Right kidney (tissue), 1 donor: ENCODE measurements around the gene NRG2.

Experiments
- DNase-seq: peaks from one replicate; pipeline ENCODE4 v3.0.0-alpha.2; 2016

NRG2 gene

DNA sequence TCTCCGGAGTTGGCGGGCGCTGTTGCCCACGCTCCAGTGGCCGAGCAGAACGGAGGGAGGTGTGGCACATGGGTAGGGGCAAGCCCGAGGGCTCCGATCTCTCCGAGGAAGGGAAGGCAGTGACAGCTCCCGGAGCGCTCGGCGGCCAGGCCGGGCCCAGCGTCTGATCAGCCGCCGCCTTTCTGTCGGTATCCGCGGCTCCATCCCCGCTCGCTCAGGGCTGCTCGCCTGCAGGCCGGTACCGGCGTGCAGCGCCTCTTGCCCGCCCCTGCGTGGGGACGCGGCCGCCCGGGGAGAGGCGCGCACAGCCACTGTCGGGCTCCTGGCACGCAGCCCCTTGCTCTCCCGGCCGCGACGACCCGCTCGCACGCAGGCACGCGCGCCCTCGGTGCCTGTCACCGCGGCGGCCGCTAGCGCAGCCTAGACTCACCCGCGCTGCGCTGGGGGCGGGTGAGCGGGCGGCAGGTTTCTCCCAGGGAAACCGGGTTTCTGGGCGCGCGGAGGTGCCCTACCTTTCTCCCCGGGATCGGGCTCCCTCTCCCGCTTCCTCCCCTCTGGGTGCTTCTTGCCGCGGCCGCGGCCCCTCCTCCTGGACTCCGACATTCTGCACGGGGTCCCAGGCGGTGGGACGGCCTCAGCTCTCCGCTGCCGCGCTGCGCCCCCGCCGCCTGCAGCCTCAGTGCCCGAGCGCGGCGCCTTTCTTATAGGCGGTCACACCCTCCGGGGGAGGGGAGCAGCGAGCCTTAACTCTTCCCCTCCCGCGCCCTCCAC lies 139.1 kb downstream of the NRG2 start:
- DNase-seq, result peak; percentile 82

DNA sequence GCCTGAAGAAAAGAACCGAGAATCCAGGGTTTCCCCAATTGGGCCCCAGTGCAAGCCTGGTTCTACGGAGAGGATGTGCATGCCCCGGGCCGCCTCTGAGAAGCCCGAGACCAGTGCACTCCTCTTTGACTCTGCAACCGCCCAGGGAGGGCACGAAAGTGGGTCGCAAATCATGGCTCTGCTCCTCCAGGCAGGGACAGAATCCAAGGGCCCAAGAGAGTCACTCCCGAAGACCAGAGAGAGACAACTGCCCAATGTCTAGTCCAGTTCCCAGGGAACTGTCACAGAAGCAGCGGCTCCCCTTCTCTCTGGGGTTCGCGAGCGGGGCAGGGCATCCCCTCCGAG lies 139.7 kb downstream of the NRG2 start:
- no peak for DNase-seq

DNA sequence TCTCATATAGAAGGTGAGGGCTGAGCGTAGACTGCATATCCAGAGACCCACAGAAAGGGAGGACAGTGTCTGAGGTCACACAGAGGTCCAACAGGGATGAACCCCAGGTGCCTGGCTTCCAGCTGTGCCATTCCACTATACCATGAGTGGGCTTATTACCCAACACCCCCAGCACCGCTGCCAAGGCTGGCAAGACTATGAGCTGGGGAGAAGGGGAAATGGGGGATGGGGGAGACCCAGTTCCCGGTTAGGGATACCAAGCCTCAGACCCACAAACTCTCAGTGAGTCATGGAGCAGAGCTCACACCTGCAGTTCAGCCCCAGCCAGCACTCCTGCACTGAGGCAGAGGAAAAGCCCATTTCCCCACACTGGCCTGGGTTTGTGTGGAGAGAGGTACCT lies 141.1 kb downstream of the NRG2 start:
- no peak for DNase-seq

DNA sequence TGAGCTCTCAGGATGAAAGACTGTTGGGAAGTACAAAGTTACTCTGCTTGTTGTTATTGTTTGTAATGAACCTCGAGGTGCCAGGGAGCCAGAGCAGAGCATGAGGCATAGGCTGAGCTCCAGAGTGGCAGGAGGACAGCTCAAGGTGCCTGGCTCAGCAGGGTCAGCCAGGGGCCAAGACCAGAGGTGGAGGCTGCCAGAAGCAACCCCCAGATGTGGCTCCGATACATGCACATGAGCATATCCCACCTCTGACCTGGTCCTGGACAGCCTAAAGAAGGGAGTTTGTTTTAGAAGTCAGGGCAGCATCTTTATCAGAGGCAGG lies 141.9 kb downstream of the NRG2 start:
- no peak for DNase-seq

DNA sequence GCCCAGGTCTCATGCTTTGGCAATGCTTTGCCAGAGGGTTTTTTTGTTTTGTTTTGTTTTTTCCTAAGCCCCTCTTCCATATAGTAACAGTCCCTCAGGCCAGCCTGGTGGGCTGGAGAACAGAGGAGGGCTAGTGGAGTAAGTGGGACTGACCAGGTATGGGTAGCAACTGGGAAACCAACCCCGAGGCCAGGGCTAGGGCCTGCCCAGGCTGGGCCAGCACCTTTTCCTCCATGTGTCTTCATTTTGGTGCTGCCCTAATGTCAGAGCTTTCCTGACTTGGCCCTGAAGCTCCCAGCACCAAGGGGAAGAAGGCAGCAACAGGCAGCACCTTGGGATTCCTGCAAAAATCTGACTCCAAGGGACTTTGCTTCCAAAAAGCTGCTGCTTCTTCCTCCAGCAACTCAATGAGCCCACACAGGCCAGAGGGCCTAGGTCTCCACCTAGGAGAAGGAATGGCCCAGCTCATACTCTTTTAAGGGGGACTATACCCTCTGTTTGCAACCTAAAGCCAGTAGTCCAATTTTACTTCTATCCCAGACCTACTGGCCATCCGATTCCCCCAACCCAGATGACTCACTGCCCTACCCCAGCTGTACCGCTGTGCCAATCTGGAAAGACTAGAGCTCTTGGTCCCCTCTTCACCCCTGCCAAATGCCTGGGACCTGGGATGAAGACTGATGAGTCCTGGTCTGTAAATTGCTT lies 142.4 kb downstream of the NRG2 start:
- no peak for DNase-seq

DNA sequence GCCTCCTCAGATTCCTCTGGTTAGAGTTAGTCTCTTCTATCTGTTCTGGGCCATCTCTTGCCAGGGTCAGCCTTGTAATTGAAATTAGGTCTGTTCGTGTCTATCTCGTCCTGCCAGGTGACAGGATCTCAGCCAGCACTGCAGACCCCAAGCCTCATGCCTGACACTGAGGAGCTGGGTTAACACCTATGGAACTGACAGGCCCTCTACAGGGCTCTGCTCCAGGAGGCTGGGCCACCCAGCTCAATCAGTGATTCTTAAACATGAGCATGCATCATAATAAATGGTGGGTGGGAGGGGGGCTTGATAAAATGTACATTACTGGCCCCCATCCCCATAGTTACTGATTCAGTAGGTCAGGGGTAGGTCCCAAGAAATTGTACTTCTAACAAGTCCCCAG lies 144.1 kb downstream of the NRG2 start:
- DNase-seq, result no peak

DNA sequence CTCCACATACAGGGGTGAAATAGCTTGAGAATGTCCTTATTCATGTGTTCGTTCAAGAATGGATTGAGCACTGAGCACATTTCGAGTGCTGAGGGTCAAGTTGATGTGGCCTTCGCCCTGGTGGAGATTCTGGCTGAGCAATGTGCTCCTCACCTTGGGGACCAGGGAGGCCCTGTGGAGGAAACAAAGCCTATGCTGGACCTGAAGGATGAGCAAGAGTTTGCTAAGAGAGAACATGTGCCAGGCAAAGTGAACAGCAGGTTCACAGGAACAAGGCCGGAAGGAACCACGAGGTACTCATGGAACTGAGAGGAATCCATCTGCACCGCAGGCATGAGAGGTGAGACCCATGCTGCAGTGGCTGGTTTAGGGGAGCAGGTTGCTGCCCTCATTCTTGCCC lies 145.1 kb downstream of the NRG2 start:
- DNase-seq, result no peak

DNA sequence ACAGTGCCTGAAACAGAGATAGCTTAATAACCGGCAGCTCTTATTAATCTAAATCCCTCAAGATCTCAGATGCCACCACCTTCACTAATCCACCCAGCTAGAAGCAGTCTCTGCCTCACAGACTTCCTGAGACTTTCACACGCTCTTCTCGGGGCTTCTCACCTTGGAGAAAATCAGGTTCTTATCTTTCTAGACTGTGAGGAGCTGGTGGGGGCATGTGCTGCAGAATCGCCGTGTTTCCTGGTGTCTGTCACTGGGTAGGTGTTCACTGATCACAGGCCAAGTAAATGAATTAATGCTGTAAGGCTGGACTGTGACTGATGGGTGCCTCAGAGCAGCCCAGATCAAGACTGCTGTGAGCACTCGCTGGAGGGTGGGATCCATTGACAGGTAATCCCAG lies 145.8 kb downstream of the NRG2 start:
- no peak for DNase-seq

DNA sequence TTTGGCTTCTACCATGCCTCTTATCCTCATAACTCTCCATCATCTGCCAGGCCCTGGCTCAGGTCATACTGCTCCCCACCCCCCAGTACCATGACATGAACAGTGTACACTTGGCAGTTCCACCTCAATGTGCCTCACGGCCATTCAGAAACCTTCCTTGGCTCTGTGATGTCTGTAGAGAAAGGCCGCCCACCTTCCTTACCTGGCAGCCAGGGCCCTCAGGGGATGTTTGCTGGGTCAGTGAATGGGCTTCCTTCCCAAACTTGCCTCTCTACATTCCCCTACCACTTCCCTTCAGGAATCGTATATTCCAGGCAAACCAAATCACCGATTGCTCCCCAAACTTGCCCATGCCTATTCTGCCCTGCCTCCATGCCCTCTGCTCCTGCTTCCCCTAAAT lies 146.4 kb downstream of the NRG2 start:
- no peak for DNase-seq

DNA sequence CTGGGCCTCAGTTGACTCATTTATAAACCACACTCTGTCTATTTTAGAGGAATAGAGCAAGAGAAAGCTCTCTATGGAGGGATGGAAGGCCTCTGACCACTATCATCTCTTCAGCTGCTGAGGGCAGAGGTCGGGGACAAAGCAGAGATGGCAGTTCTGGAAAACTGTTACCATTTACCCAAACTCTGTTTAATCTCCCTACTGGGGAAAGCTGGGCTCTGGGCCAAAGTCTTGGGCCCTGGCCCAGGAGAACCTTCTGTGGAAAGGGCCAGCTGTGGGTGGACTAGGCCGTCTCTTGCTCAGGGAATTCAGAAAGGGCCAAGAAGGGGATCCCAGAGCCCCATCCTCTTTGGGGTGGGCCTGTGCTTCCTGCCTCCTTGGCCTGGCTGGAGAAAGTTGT lies 147.5 kb downstream of the NRG2 start:
- DNase-seq, result no peak

DNA sequence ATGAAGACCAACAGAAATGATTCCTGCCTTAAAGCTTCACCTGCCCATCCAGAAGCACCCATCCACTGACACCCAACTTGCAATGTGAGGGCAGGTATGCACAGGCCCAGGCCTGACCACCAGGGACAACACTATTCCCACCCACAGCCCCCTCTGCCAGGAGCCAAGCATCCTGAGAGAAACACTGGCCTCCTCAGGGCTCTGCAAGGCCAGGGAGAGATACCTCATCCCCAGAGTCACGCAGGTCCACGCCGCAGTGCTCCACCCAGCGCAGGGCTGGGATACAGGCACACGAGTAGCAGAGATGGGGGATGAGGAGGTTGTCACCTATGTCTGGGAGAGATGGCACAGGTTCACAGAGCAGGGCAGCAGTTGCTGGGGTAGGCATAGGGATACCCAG lies 148.1 kb downstream of the NRG2 start:
- DNase-seq, result no peak

DNA sequence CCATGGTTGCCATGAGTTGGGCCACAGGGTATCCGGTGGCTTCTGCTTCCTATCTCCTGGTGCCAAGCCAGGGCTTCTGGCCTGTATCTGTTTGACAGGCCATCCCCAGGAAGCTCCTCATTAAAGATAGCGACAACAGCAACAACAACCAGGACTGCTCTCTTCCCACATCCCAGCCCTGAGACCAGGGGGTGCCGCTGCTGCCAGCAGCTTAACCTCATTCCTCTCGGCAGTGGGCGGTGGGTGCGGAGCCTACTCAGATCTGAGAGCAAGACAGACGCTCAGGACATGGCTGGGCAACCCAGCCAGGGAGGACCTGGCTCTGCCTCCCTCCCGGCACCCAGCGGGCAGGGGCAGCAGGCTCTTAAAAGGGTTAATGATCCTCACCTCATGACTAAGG lies 149.2 kb downstream of the NRG2 start:
- no peak for DNase-seq

DNA sequence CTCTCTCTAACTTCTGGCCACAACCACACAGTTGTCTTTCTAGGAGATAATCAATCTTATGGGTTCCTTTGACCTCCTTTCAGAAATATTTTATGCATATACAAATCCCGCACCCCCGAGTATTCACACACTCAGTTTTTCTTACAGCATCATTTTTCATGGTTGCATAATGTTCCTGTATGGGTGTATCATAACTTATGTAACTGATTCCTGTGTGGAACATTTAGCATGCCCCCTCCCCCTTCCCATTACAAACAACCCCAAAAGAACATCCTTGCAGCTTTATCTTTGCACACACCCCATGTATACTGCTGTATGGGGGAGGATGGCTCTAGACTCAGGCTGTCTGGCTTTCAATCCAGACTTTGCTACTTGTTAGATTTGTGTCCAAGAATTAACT lies 153.7 kb downstream of the NRG2 start:
- no peak for DNase-seq

DNA sequence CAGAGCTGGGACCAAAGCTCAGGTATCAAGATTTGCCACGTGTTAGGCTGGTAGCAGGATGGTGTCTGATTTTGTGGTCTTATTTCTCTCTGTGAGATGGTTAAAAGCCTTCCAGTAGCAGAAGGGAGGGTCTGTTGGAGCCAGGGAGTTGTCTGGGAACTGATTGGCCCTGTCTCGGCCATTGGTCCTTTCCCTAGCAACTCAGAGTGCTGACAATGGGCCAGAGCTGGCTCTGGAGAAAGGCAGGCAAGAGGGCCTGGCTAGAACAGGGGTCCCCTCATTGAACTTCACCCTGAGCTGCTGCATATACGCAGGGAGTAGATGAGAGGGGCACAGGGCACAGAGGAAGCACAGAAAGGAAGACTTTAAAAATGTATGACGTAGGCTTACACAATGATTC lies 154.7 kb downstream of the NRG2 start:
- no peak for DNase-seq

DNA sequence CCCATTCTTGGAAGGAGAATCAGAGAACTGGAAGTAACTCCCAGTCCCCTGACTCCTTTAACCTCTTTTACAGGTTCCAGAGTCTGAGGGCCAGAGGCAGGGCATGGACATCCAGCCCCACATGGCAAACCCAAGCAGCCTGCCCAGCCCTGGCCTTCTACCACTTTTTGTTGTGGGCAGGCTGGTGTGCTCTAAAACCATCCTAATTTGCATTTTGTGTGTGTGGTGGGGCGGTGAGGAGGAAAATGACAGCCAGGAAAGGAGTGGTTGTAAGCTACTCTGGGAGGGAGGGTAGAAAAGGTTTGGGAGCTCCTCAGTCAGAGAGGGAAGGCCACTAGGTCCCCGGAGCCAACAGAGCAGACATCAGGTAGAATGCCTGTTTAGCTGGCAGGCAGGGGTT lies 156.9 kb downstream of the NRG2 start:
- no peak for DNase-seq

DNA sequence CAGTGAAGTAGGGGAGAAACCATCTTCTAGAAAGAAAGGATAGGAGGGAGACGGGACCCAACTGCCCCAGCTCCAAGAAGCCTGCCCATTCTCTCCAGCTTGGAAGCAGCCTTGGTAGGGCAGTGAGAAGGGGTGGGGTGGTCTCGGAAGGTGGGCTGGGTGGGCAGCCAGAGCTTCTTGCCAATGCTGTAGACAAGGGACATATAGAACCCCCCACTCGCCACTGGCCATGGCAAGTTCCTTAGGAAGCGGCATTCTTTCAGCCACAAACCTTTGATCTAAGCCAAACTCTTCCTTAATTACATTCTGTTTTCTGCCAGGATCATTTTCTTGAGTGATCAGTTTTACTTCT lies 157.3 kb downstream of the NRG2 start:
- DNase-seq, result no peak

DNA sequence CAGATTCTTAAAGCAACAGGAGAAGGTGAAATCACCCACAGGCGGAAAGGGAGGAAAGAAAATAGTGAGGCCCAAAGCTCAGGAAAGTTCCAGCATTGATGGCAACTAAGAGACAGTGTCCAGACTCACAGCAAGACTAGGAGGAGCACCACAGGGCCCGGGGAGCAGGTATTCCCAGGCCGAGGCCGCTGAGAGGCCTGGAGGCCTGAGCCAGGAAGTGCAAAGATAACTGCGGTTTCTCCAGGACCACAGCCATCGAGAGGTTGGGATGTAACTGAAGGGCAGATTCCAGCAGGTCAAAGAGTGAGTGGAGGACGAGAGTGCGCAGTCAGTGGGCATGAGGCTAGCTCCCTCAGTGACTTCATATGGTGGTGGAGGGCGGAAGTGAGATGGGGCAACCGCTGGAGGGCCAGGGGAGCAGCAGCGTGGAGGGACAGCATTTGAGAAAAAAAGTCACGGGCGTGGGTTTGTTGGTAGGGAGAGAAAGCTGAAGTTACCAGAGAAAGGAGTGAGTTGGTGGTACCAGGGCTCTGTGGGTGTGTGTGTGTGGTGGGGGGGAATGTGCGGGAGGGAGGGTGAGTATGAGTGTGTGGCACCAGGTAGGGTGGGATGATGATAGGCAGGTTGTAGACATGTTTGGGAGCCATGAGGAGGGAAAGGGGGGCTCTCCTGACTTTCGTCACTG lies 157.8 kb downstream of the NRG2 start:
- DNase-seq, result no peak

DNA sequence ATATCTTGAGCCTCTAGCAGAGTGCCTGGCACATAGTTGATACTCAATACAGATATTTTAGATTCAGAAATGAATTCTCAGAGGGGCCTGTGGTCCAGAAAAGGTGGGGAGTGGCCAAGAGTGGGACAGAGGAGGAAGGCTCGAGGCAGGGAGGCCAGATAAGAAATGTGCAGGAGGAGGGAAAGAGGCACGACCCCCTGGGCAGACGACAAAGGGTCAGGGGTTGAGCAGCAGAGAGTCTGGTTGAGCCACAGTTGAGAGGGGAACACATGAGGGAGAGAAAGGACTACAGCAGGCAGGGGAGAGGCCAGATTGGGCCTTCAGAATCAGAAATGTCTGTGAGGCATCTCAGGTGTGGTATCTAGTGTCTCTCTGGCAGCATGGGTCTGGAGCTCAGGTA lies 158.4 kb downstream of the NRG2 start:
- no peak for DNase-seq

DNA sequence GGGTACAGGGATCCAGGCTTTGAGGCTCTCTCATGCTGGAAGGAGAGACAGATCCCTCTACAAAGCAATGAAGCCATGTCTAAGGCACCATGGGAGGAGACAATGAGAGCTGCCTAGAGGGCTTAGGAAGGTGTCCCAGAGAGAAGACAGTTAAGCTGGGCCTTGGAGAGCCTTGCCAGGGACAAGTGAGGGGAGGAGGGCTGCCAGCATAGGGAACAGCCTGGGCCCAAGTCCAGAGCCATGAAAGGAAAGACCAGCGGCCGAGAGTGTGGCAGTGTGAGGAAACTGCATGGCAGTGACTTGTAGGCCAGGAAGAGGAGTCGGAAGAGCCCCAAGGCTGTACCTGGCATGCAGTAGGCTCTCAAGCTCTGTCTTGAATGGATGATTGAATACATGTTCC lies 159.0 kb downstream of the NRG2 start:
- no peak for DNase-seq

DNA sequence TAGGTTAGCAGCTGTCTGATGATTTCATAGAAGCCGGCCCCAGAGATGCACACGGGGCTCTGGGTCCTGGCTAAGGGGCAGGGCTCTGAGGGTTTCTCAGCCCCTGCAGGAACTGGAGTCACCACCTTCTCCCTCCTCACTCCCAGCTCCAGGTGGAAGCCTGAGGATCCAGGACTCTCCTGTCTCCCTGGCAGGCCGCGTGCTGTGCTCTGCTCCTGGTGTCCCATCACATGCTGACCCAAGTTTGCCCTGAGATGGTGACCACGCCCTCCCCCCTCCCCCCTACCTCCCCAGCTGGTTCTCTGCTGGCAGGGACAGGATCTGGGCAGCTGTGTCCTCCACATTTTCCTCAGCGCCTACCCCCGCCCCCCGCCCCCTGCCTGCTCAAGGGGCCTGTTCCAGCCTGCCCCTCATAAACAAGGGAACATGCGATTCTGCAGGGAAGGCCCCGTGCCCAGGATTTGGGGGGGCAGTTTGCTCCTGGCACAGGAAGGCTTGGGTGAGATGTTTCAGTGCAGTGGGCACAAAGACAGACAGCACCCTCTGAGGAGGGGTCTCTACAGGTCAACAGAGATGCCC lies 160.0 kb downstream of the NRG2 start:
- DNase-seq, result no peak

DNA sequence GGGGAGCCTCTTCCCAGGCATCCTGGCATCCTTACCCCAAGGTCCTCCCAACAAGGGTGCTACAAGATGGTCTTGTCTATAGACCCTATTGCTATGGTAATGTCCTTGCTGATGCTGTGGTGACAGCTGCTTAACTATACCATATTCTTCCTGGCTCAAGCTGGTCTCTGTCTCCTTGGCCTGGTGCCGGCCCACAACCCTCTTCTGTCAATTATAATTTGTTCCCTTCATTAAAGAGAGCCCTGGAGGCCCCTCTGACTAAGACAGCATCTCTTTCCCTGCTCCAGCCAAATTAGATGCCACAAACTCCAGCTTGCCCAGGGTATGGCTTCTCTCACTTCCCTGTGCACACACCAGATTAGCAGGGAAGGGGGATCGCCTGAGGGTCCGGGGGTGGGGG lies 160.8 kb downstream of the NRG2 start:
- no peak for DNase-seq

DNA sequence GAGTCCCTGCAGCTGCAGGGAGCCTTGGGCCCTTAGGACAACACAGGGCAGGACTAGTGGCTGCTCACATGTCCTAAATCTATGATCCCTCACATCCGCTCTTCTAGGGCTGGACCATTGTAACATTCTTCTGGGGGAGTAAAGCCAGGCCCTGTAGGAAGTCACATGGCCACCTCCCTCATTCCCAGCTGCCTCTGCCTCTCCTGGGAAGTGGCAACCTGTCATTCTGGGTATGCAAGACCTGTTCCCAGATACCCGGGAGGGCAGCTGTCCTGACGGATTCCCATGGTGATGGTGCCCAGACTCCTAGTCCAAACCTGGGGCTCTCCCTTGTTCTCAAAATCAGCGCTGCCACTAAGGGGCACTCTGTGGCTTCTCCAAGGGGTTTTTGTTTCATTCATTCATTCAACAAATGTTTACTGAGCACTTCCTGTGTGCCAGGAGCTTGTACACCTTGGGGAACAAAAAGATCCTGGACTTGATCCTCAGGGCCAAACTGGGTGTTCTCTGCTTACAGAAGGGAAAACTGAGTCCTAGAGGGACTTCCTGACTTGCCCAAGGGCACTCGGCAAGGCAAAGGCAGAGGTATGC lies 161.9 kb downstream of the NRG2 start:
- no peak for DNase-seq

DNA sequence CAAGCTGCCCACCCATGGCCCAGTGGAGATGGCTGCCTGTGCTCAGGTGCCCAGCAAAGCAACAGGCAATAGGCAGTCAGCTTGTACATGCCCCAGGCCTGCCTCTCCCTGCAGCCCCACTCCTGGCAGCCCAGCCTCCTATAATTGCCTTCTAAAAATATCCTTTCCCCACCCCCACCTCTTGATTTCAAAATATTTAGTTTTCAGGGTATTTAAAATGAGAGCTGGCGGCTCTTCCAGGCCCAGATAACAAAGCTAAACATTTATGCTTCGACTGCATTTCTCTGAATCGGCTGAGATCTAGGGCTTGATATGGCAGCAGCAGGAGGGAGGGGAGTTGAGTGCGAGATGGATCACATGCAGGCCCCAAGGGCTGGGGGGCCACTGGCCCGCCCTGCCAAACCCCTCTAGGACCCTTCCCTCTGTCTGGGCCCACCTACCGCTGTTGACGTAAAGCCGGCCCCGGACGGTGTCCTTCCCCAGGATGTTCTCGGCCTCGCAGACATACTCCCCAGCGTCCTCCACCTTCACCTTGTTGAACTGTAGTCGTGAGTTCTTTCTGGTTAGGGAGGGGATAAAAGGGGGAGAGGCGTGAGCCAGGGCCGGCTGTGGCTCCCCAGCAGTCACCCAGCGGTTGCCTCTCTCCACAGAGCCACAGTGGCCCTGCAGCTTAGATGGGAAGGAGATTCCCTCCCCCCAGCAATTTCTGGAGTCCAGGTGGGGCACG lies 162.5 kb downstream of the NRG2 start:
- peak; percentile 48 for DNase-seq
